NT2/D1 (cell line): ENCODE data around the gene NFASC.

ENCODE experiments used
- SUZ12 ChIP-seq: IDR thresholded peaks from 2 replicates; pipeline ENCODE4 v1.6.1; 2011; ENCODE audit not compliant: insufficient read length, insufficient read depth; ENCODE audit errors: extremely low read depth
- YY1 ChIP-seq: IDR thresholded peaks from 2 replicates; pipeline ENCODE4 v1.6.1; 2011; ENCODE audit not compliant: insufficient read length, insufficient read depth

DNA sequence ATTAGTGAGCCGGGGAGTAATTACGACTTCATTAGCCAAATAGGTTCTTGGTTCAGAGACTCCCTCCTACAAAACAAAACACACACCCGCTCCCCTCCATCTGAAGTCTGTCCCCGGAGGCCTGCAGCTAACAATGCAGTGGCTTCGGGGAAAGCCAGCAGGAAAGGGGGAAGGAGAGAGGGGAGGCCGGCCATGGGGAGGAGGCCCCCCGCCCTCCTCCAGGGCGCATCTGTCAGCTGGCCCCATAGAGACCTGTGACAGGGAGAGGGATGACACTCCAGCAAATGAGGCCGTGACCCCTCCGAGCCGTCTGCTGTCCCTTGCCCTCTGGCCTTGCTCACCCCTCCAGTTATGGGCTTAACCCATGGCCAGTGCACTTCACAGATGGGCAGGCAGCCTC is 160.2 kb downstream of the NFASC start:
- TF ChIP-seq SUZ12, result no peak
- no peak for TF ChIP-seq YY1
